GM21576 (cell line): ENCODE results near the gene RNASE8.

Source experiments
- ATAC-seq: cut with Tn5 transposase; IDR thresholded peaks from one replicate; pipeline ENCODE4 v1.9.1; 2021; ENCODE audit warnings: mild to moderate bottlenecking, moderate library complexity; ENCODE audit not compliant: unreplicated experiment

The RNASE8 gene

GRCh38 chr14:21071225-21072030 is 13.8 kb downstream of the RNASE8 start:
- ATAC-seq, result peak; percentile 70

GRCh38 chr14:21072031-21072473 is 14.4 kb downstream of the RNASE8 start:
- ATAC-seq, result no peak

- no peak for ATAC-seq
Observed at GRCh38 chr14:21072781-21073339, 15.2 kb downstream of the RNASE8 start.

GRCh38 chr14:21073921-21074320 is 16.3 kb downstream of the RNASE8 start:
- no peak for ATAC-seq

- ATAC-seq, result no peak
Observed at GRCh38 chr14:21074398-21075272, 17.0 kb downstream of the RNASE8 start.

GRCh38 chr14:21075719-21076437 is 18.3 kb downstream of the RNASE8 start:
- ATAC-seq, result no peak

GRCh38 chr14:21077672-21078071 is 20.1 kb downstream of the RNASE8 start:
- no peak for ATAC-seq

- no peak for ATAC-seq
Observed at GRCh38 chr14:21078287-21078686, 20.7 kb downstream of the RNASE8 start.

- ATAC-seq, result no peak
Observed at GRCh38 chr14:21078726-21079125, 21.1 kb downstream of the RNASE8 start.

GRCh38 chr14:21081521-21082142 is 24.0 kb downstream of the RNASE8 start:
- ATAC-seq, result no peak

- no peak for ATAC-seq
Observed at GRCh38 chr14:21083565-21084325, 26.1 kb downstream of the RNASE8 start.

- no peak for ATAC-seq
Observed at GRCh38 chr14:21084396-21084795, 26.8 kb downstream of the RNASE8 start.

GRCh38 chr14:21084998-21085853 is 27.6 kb downstream of the RNASE8 start:
- no peak for ATAC-seq

- no peak for ATAC-seq
Observed at GRCh38 chr14:21086908-21087293, 29.3 kb downstream of the RNASE8 start.

- no peak for ATAC-seq
Observed at GRCh38 chr14:21087294-21088091, 29.9 kb downstream of the RNASE8 start.

- no peak for ATAC-seq
Observed at GRCh38 chr14:21088687-21089086, 31.1 kb downstream of the RNASE8 start.

GRCh38 chr14:21089271-21089670 is 31.6 kb downstream of the RNASE8 start:
- ATAC-seq, result no peak

- no peak for ATAC-seq
Observed at GRCh38 chr14:21089877-21090193, 32.2 kb downstream of the RNASE8 start.
